Measurements from ENCODE around the gene CDH11. TPM values are rescaled to one million over a fixed set of nuclear protein-coding genes. Genes with fewer than 3 reads are reported as not detected.

Gene CDH11
- total and polyA plus RNA-seq, 10 donors, result 4.3 to 721 (median 305) TPM

- intact Hi-C loops (cut with DNase I; ENCODE audit: low total_unique reads), result no loop called here
- Histone ChIP-seq H3K9me3 (peaks cover 0 to 5% (median 0%) of the 10 kb centered on the region in 8 donors), H3K27ac (no peak overlapping the region), H3K4me1 (peaks cover 0 to 30% (median 11%) of the 10 kb centered on the region in 6 donors), H3K4me3 (no peak overlapping the region), H3K36me3 (no peaks in the 10 kb centered on the region), H3K27me3 (replicated peaks in 1 of 7) (no peaks in the 10 kb centered on the region)
- TF ChIP-seq POLR2AphosphoS5 (IDR thresholded peaks at IDR 0.05) (peak in 2 of 3 donors; percentile 30 to 46), CTCF (IDR thresholded peaks at IDR 0.05 in 8 of 11, conservative IDR thresholded peaks at IDR 0.05 in 3 of 11) (no peak)
- no peak for DNase-seq
- WGBS, 5 donors, result 62 to 70% (median 65%) methylated on average over 8 of the region's 8 CpGs
Observed at GRCh38 chr16:65034915-65035314, 86.9 kb downstream of the CDH11 start.

- no peak for DNase-seq
- intact Hi-C loops (cut with DNase I; ENCODE audit: low total_unique reads), result no loop called here
- Histone ChIP-seq H3K4me1 (peaks cover 0 to 26% (median 8%) of the 10 kb centered on the region in 6 donors), H3K27me3 (replicated peaks in 1 of 7) (no peaks in the 10 kb centered on the region), H3K36me3 (no peaks in the 10 kb centered on the region), H3K4me3 (no peak overlapping the region), H3K9me3 (no peaks in the 10 kb centered on the region), H3K27ac (no peak overlapping the region)
- no peak for TF ChIP-seq POLR2A (IDR thresholded peaks at IDR 0.05)
- TF ChIP-seq POLR2AphosphoS5 (IDR thresholded peaks at IDR 0.05), result no peak
- no peak for TF ChIP-seq CTCF (IDR thresholded peaks at IDR 0.05 in 8 of 11, conservative IDR thresholded peaks at IDR 0.05 in 3 of 11)
- WGBS, 5 donors, result 80 to 92% (median 83%) methylated on average over 2 of the region's 2 CpGs
Observed at GRCh38 chr16:65032387-65032786, 89.5 kb downstream of the CDH11 start.

GRCh38 chr16:65024767-65025178, 97.1 kb downstream of the CDH11 start:
- peaks cover 0 to 19% (median 5%) of the 10 kb centered on the region in 6 donors for H3K4me1 ChIP-seq

GRCh38 chr16:65023802-65024201, 98.1 kb downstream of the CDH11 start:
- H3K4me1 ChIP-seq, result peaks cover 0 to 14% (median 5%) of the 10 kb centered on the region in 6 donors
- no peak for TF ChIP-seq POLR2A (IDR thresholded peaks at IDR 0.05)
- no peak for TF ChIP-seq CTCF (IDR thresholded peaks at IDR 0.05 in 8 of 11, conservative IDR thresholded peaks at IDR 0.05 in 3 of 11)
- no peak for TF ChIP-seq POLR2AphosphoS5 (IDR thresholded peaks at IDR 0.05)
- intact Hi-C loops (cut with DNase I; ENCODE audit: low total_unique reads), result no loop called here
- H3K9me3 ChIP-seq, result peaks cover 0 to 6% (median 0%) of the 10 kb centered on the region in 8 donors
- DNase-seq, result no peak
- H3K27me3 ChIP-seq (replicated peaks in 1 of 7), result no peaks in the 10 kb centered on the region
- H3K36me3 ChIP-seq, result no peaks in the 10 kb centered on the region
- peak overlapping the region in 1 of 8 donors; percentile 54 for H3K27ac ChIP-seq
- 80 to 86% (median 81%) methylated on average over 4 of the region's 4 CpGs for WGBS, 5 donors
- H3K4me3 ChIP-seq, result no peak overlapping the region

More at GRCh38 chr16:65024767-65025178, 97.1 kb downstream of the CDH11 start:
- peak overlapping the region in 7 of 8 donors; percentile 1 to 54 (median 31) for H3K27ac ChIP-seq
- no peaks in the 10 kb centered on the region for H3K36me3 ChIP-seq
- peak in 1 of 3 donors; percentile 61 for TF ChIP-seq POLR2AphosphoS5 (IDR thresholded peaks at IDR 0.05)
- TF ChIP-seq CTCF (IDR thresholded peaks at IDR 0.05 in 8 of 11, conservative IDR thresholded peaks at IDR 0.05 in 3 of 11), result no peak
- no peak for TF ChIP-seq POLR2A (IDR thresholded peaks at IDR 0.05)
- no peaks in the 10 kb centered on the region for H3K27me3 ChIP-seq (replicated peaks in 1 of 7)
- H3K4me3 ChIP-seq, result no peak overlapping the region
- intact Hi-C loops (cut with DNase I; ENCODE audit: low total_unique reads), result no loop called here
- H3K9me3 ChIP-seq, result peaks cover 0 to 6% (median 0%) of the 10 kb centered on the region in 8 donors
- no peak for DNase-seq

Data from spleen (tissue), 11 donors.